NOMO-1 treated with dmso at 0.1 percent for 144 hours (cell line): ENCODE measurements around the gene MTRF1L.
"Not testable (repeated sequence)": the region's sequence is repeated elsewhere in the genome, so short reads cannot be mapped to it uniquely, and the experiment has no call there.

Experiments used
- DNase-seq: peaks from one replicate; lab custom pipeline; 2025; ENCODE audit not compliant: unreplicated experiment; lab: John Stamatoyannopoulos, UW

The MTRF1L gene

DNA sequence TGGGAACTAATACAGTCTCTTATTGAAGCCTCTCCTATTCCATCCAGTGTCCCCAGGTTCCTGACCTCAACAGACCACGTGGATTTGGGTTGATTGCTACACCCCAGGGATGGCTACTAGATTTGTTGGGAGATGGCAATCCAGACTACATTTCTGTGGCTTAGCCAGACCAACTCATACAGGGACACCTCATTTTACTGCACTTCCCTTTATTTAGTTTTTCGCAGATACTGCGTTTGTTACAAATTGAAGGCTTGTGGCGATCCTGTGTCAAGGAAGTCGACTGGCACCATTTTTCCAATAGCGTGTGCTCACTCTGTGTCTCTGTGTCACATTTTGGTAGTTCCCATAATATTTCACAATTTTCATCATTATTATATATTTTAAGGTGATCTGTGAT, 10.3 kb upstream of the MTRF1L start:
- no peak for DNase-seq

DNA sequence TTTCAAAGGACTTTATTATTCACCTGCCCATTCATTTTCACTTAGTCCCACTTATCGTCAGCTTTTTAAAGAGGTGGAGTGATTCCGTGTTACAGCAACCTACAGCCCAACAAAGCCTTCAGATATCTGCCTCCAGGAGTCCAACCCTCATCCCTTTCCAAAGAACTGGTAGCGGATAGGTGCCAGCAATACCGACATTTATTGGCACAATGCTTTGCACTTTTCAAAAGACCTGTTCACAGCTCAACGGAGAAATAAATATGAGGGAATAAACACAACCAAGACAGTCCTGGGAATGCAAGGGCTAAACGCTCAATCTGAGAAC, 819 bp upstream of the MTRF1L start:
- DNase-seq = no peak

DNA sequence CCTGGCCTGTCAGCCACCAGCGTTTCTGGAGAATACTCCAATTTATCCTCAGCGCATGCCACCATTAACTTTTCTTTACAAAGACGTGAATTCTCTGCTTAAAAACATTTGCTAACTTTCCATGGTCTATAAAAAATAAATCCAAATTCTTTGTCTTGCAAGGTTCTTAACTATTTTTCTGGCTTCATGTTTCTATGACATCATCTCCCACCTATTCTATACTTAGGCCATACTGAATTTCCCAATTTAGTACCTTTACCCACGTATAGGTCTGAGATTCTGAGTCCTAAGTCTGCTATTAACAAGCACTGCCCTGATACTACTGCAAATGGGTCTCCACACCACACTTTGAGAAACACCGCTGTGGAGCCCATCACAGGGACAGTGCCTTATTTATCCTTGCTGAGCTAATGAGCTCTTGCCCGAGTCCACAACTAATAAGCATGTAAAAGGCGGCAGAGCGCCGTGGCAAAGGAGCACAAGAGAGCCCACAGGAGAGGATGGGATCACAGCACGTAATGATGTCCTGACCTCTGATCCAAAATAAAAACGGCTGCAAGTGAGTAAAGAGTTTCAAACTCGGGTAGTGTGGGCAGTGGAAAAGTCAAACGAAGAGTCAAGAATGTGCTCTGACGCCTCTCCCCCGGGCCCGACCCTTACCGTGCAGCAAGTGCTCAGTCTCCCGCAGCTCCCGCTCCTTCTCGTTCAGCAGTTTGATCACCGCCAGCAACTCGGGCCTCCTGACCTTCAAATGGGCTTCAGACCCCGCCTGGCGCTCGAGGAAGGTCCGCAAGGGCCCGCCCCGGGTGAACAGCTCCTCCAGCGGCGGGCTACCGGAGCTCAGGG, 519 bp downstream of the MTRF1L start:
- DNase-seq = no peak

- not testable (repeated sequence) for DNase-seq
Measured at GRCh38 chr6:153000790-153001189, 1.7 kb downstream of the MTRF1L start.

DNA sequence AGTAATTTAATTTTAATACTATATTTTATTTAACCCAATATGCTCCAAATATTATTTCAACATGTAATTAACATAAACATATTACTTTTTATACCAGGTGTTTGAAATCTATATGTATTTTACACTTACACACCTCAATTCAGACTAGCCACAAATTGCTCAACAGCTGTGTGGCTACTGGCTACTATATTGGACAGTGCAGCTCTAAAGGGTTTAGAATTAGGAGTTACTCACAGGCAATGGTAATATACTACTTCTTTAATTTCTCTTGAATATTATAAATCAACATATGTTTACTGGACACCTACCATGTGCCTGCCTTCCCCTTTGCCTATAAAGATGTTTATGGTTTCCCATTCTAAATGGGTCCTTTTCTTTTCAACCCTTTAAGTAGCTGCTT, 2.3 kb downstream of the MTRF1L start:
- DNase-seq = no peak

- DNase-seq = not testable (repeated sequence)
Measured at GRCh38 chr6:152999538-152999937, 3.0 kb downstream of the MTRF1L start.

DNA sequence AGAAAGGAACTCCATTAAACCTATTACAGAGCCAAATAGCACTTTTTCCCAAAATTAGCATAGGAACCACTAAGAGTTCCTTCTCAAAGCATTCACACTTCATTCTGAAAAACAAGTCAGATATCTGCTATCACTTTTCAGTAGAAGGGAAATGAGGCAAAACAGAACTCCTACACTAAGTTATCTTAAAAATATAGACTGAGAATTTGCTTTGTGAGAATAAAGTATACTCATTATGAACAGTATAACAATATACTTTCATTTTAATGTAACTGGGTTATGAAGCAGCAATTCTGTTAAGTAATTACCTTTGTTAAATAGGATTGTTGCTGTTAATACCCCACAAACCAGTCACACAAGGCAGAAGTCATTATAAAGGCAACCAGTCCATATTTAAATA, 8.7 kb downstream of the MTRF1L start:
- no peak for DNase-seq

DNA sequence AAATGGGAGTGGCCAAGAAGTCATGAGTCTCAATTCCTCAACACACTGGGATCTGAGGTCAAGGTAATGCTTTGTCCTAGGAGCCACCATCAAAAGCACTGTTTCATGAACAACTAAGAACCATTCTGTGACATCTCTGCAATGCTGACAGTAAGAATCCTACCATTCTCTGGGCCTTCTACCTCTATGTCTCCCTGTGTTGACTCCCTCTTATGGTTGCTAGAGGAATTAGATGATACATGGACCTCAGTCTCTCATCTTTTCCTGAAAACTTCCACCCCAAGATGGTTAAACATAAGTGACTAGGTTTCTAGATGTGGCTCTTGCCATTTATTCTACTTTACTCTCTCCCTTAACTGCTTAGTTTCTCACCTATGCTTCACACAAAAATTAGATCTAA, 9.1 kb downstream of the MTRF1L start:
- no peak for DNase-seq

DNA sequence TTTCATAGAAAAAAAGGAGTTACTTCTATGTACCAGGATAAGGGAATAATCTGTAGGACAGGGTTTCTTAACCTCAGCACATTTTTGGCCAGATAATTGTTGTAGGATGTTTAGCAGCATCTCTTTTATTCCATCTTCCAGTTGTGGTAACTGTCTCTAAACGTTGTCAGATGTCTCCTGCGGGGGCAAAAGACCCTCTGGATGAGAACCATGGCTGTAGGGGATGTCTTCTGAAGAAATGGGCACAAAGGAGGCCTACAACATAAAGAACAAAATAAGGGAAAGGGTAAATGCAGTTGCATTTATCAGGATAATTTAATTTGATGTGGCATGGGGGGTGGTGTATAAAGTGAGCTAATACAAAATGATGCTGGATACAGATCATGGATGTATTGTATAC, 15.5 kb downstream of the MTRF1L start:
- no peak for DNase-seq

GRCh38 chr6:152985300-152985699, 17.2 kb downstream of the MTRF1L start:
- DNase-seq = not testable (repeated sequence)

GRCh38 chr6:152984513-152984872, 18.0 kb downstream of the MTRF1L start:
- no peak for DNase-seq

DNA sequence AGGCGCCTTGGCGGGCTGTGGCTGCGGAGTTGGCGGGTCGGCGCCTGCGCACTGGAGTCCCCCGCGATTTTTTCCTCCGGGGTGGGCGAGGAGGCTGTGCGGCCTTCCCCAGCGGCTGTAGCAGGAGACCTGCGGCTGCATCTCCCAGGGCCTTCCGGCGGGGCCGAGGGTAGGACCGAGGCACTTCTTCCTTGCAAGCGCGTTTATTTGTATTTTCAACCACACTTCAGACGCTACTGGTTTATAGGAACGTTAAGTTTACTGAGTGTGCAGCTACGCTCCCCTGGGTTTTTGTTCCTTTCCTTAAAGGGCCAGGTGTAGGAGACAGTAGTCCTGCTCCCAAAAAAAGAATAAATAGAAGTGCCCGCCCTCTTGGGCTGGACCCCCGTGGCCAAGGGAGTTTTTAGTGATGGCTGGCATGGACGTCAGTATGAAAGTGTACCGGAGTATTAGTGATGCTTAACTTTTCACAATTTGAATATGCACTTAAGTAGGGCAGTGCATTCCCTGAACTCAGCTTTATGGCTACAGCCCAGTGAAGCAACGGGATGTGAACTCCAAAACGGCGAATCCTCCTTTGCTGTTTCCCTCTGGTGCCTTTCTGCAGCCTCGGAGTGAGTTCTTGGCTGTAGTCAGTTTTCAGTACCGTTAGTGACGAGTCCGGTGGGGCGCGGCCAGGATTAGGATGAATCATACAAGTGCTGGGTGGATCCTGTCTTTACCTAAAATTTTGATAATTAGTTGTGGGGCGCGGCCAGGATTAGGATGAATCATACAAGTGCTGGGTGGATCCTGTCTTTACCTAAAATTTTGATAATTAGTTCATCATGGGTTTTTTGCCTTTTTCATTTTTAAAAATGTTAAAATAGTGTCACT, 18.6 kb downstream of the MTRF1L start:
- peak; percentile 72 for DNase-seq

GRCh38 chr6:152982904-152983636, 19.4 kb downstream of the MTRF1L start, which contains the start of gene FBXO5:
TSS of gene FBXO5 (minus strand) at chr6:152983041. CDS start at chr6:152982959, 82 bp downstream.
- DNase-seq = peak; percentile 96

DNA sequence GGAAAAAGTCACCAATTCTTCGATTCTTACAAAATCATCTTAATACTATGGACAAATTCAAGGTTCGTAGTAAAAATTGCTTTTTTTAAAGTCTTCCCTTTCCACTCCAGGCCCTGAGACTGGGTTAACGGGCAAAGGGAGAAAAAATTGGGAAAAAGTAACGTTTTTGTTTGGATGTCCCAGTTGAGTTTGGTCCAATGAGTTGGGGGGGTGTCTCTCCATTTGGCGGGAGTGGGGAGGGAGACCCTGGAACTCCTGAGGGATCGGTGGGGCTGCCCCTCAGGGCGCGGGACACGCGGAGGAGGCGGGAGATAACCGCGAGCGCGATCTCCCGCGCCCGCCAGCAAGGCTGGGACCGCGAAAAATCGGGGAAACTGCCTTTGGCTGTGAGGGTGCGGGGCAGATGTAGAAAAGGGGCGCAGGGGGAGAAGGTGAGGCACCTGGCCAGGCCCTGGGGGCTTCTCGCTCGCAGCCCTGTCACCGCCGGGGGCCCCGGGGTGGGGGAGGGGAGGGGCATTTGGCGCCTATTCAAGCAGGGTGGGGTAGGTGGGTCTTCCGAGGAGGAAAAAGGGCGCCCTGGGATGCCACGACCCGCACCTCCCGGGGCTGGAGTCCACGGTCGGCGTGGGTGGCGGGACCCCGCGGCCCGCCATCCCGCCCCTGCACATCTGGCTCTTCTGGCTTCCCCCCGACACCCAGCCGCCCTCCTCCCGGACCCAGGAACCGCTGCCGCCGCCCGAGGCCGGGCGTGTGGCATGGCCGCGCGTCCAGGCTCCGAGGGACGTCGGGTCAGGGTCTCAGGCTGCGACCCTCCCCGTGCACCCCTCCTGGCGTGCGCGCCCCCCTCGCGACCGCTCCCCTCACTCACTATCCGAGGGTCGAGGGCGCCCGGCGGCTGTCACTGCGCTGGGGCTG, 20.3 kb downstream of the MTRF1L start:
- DNase-seq = no peak

GRCh38 chr6:152981219-152981618, 21.3 kb downstream of the MTRF1L start:
- DNase-seq = no peak

DNA sequence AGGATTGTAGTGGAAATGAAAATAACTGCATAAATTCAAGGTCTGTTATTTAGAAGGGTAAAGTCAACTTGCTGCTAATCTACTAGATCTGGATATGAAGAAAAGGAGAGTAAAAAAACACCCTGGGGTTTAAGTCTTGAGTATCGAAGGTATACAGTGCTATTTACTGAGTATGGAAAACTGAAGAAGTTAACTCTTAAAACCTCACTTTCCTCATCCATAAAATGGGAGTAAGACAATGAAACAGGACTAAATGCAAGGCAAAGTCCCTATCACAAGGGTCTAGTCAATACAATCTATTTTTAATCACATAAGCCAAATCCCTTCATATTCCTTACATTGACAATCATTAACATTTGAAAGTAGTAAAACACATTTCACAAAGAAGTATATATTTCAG, 21.9 kb downstream of the MTRF1L start:
- no peak for DNase-seq

- DNase-seq = no peak
Measured at GRCh38 chr6:152979116-152979515, 23.4 kb downstream of the MTRF1L start.

GRCh38 chr6:152978058-152978457, 24.5 kb downstream of the MTRF1L start:
- no peak for DNase-seq

DNA sequence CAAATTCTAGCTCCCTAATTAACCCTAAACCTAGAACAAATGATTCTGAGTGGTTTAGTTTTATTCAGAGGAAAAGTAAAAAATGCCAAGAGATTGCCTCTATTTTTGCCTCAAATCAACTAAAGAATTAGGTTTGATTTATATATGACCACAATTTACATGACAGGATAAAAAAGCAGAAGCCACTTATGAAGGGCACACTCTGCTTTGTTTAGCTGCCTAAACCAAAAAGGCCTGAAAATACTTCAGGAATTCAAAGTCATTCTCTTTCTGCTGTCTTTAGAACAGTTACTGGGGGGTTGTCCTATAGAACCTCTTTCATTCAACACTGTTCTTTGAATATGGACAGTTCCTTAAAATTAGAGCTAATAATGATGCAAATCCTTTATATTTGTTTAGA, 25.0 kb downstream of the MTRF1L start:
- DNase-seq = no peak

- no peak for DNase-seq
Measured at GRCh38 chr6:152976749-152977148, 25.8 kb downstream of the MTRF1L start.
